GM12878 (cell line): ENCODE results near the gene SNAPC4.

Experiments
- ATF7 ChIP-seq: fragments of 450-650 bp; IDR thresholded peaks from 2 replicates; pipeline ENCODE4 v1.6.1; 2016; ENCODE audit warnings: low read depth, mild to moderate bottlenecking
- CTCF ChIP-seq, 3 experiments: IDR thresholded peaks in 2 of 3; conservative IDR thresholded peaks in 1 of 3; 2 replicates each; pipeline ENCODE4 v1.5.1; 2011; ENCODE audit warnings: low read depth in 3 of 3, low read length in 3 of 3, mild to moderate bottlenecking in 3 of 3, control low read depth in 2 of 3, moderate library complexity in 2 of 3, inconsistent platforms in 1 of 3, mixed read lengths in 1 of 3; ENCODE audit not compliant: control insufficient read depth in 2 of 3, insufficient read depth in 1 of 3; ENCODE audit errors: extremely low read depth in 1 of 3
- EP300 ChIP-seq, 2 experiments: fragments of 150-350 bp in 1 of 2; IDR thresholded peaks; 2 replicates each; pipeline ENCODE4 v1.6.1; 2011 to 2012; ENCODE audit warnings: low read depth in 2 of 2, low read length in 2 of 2, borderline replicate concordance in 1 of 2, improper control_type of control experiment in 1 of 2, inconsistent platforms in 1 of 2; ENCODE audit not compliant: control insufficient read depth in 1 of 2
- EZH2 ChIP-seq: IDR thresholded peaks from 2 replicates; pipeline ENCODE4 v1.6.1; 2012; ENCODE audit warnings: low read depth, mild to moderate bottlenecking, control low read depth, inconsistent platforms, low read length, borderline replicate concordance; ENCODE audit not compliant: control insufficient read depth
- HDAC6 ChIP-seq: fragments of 200-600 bp; sonication (generic); IDR thresholded peaks from one replicate; pipeline ENCODE4 v1.8.0; 2017; ENCODE audit warnings: antibody characterized with exemption; ENCODE audit not compliant: unreplicated experiment
- JUND ChIP-seq: IDR thresholded peaks from 2 replicates; pipeline ENCODE4 v1.6.1; 2012; ENCODE audit warnings: low read depth, mild to moderate bottlenecking, low read length, improper control_type of control experiment, moderate library complexity
- RAD51 ChIP-seq: fragments of 450-650 bp; IDR thresholded peaks from 2 replicates; pipeline ENCODE4 v1.6.1; 2016; ENCODE audit warnings: moderate library complexity, mild to moderate bottlenecking, inconsistent platforms

DNA sequence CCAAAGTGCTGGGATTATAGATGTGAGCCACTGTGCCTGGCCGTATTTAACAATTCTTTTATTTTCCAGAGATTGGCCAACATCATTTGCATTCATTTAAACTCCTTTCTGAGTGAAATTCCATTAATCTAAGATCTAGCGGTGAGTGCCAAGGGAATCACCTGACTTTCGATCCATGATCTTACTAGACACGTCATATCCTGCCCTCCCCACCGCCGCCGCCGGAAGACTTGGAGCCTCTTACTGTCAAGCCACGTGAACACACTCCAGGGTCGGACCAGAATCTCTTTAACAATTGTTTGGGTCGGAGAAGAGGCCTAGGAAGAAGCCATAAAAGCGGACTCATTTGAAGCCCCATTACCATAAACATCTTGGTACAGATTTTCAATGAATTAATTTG lies 26.8 kb upstream of the SNAPC4 start:
- TF ChIP-seq CTCF (IDR thresholded peaks at IDR 0.05 in 2 of 3, conservative IDR thresholded peaks at IDR 0.05 in 1 of 3; ENCODE audit: control insufficient read depth in 2 of 3, extremely low read depth in 1 of 3, insufficient read depth in 1 of 3, low read depth in 3 of 3, low read length in 3 of 3) (no peak), RAD51 (no peak), JUND (no peak), HDAC6 (no peak), EP300 (IDR thresholded peaks at IDR 0.05; ENCODE audit: borderline replicate concordance in 1 of 2, control insufficient read depth in 1 of 2, low read depth in 2 of 2, low read length in 2 of 2) (no peak), ATF7 (no peak), EZH2 (no peak)
